B cell (primary cell): ENCODE data around the gene RNF175. TPM values are rescaled to one million over a fixed set of nuclear protein-coding genes. Genes with fewer than 3 reads are reported as not detected.

ENCODE experiments used
- ATAC-seq: fragments of 200-7000 bp; cut with Tn5 transposase; one replicate; pipeline ENCODE4 v1.10.0; 2021; ENCODE audit warnings: low read depth, mild to moderate bottlenecking, moderate number of reproducible peaks, moderate library complexity
- CTCF ChIA-PET: fragments of 350-600 bp; sonication (Branson Sonifier 250); formaldehyde crosslinking; loops from one replicate; lab custom pipeline; 2021; ENCODE audit warnings: antibody characterized with exemption, inconsistent platforms; lab: Charles Lee
- POLR2A ChIA-PET: fragments of 350-600 bp; sonication (Branson Sonifier 250); formaldehyde crosslinking; loops from one replicate; lab custom pipeline; 2021; ENCODE audit warnings: antibody characterized with exemption; lab: Charles Lee
- DNase-seq: peaks from one replicate; pipeline ENCODE4 v3.0.0; 2013
- H2AFZ ChIP-seq: 2 replicates; pipeline ENCODE4 v1.6.1; 2012; ENCODE audit warnings: mild to moderate bottlenecking, low read depth, low read length; ENCODE audit not compliant: insufficient read depth, poor library complexity, severe bottlenecking
- H3K27ac ChIP-seq, 2 donors: 1 replicate in 1 of 2; 2 replicates in 1 of 2; pipeline ENCODE4 v1.5.1; 2012 to 2013; ENCODE audit warnings: low read length in 2 of 2, mild to moderate bottlenecking in 2 of 2, moderate library complexity in 1 of 2
- H3K27me3 ChIP-seq, 4 experiments: fragments of 200-600 bp in 1 of 4; sonication (generic) in 1 of 4; replicated peaks in 1 of 4; 1 replicate in 2 of 4; 2 replicates in 2 of 4; pipeline versions ENCODE4 v1.6.1 to v1.7.0; 2013 to 2016; ENCODE audit warnings: low read length in 3 of 4, mild to moderate bottlenecking in 2 of 4, mixed read lengths in 1 of 4, moderate library complexity in 1 of 4; ENCODE audit not compliant: insufficient read depth in 4 of 4, control insufficient read depth in 3 of 4; ENCODE audit errors: control extremely low read depth in 1 of 4
- H3K36me3 ChIP-seq, 2 experiments: replicated peaks in 1 of 2; 1 replicate in 1 of 2; 2 replicates in 1 of 2; pipeline versions ENCODE4 v1.6.1 to v1.7.1; 2013; ENCODE audit warnings: low read length in 1 of 2; ENCODE audit not compliant: insufficient read depth in 2 of 2, control insufficient read depth in 1 of 2; ENCODE audit errors: control extremely low read depth in 1 of 2, extremely low read depth in 1 of 2
- H3K4me1 ChIP-seq, 2 donors: fragments of 200-600 bp in 1 of 2; sonication (generic) in 1 of 2; 1 replicate in 1 of 2; 2 replicates in 1 of 2; pipeline versions ENCODE4 v1.5.1 to v1.6.1; 2013 to 2017; ENCODE audit warnings: low read length in 2 of 2; ENCODE audit not compliant: control insufficient read depth in 2 of 2, insufficient read depth in 2 of 2
- H3K4me2 ChIP-seq: replicated peaks from 2 replicates; pipeline ENCODE3; 2012; ENCODE audit warnings: mild to moderate bottlenecking, low read depth, low read length; ENCODE audit not compliant: poor library complexity, severe bottlenecking
- H3K4me3 ChIP-seq, 5 experiments: fragments of 200-600 bp in 1 of 5; sonication (generic) in 1 of 5; 1 replicate in 3 of 5; 2 replicates in 2 of 5; pipeline versions ENCODE4 v1.5.1 to v1.7.0; 2011 to 2016; ENCODE audit warnings: low read length in 4 of 5, mild to moderate bottlenecking in 4 of 5, low read depth in 2 of 5, control low read depth in 1 of 5, moderate library complexity in 1 of 5; ENCODE audit not compliant: insufficient read depth in 1 of 5; ENCODE audit errors: control extremely low read depth in 1 of 5, extremely low read depth in 1 of 5
- H3K79me2 ChIP-seq: fragments of 200-600 bp; sonication (generic); one replicate; pipeline ENCODE4 v1.6.0; 2016; ENCODE audit warnings: low read length; ENCODE audit not compliant: control insufficient read depth, insufficient read depth
- H3K9ac ChIP-seq: fragments of 200-600 bp; sonication (generic); 2 replicates; pipeline ENCODE4 v1.6.1; 2017; ENCODE audit warnings: mild to moderate bottlenecking, low read length, moderate library complexity
- H3K9me3 ChIP-seq, 3 donors: one replicate each; pipeline versions ENCODE4 v1.6.1 to v1.7.1; 2013; ENCODE audit warnings: low read length in 2 of 3; ENCODE audit not compliant: control insufficient read depth in 2 of 3, insufficient read depth in 1 of 3; ENCODE audit errors: control extremely low read depth in 1 of 3
- H4K20me1 ChIP-seq: 2 replicates; pipeline ENCODE4 v1.6.0; 2012; ENCODE audit warnings: mild to moderate bottlenecking, low read length; ENCODE audit not compliant: insufficient read depth, control insufficient read depth, poor library complexity, severe bottlenecking
- H3K27ac Mint-ChIP-seq: one replicate; pipeline ENCODE4 v1.8.0; 2021; ENCODE audit warnings: mixed read lengths
- H3K27me3 Mint-ChIP-seq: one replicate; pipeline ENCODE4 v1.8.0; 2021; ENCODE audit warnings: mixed read lengths
- H3K4me1 Mint-ChIP-seq: one replicate; pipeline ENCODE4 v1.8.0; 2021; ENCODE audit warnings: mixed read lengths
- H3K4me3 Mint-ChIP-seq: one replicate; pipeline ENCODE4 v1.8.0; 2021; ENCODE audit warnings: mixed read lengths
- H3K9me3 Mint-ChIP-seq: one replicate; pipeline ENCODE4 v1.8.0; 2022; ENCODE audit warnings: mixed read lengths; ENCODE audit not compliant: insufficient read depth
- EZH2 ChIP-seq: IDR thresholded peaks from 2 replicates; pipeline ENCODE4 v1.6.1; 2012; ENCODE audit warnings: borderline replicate concordance, low read depth, mild to moderate bottlenecking, moderate library complexity, low read length; ENCODE audit not compliant: insufficient read depth, poor library complexity, severe bottlenecking
- WGBS: methylation state at CpG from one replicate; pipeline ENCODE4 v1.1.5; 2013; ENCODE audit warnings: missing lambda C conversion rate; ENCODE audit not compliant: insufficient coverage; 5-methylcytosine and 5-hydroxymethylcytosine counted together
- intact Hi-C: fragments of 100-400 bp; cut with micrococcal nuclease; formaldehyde crosslinking; loops from one replicate; pipeline ENCODE4 v1.10.0; 2022
- polyA plus RNA-seq: library from polyadenylated mRNA; depleted of rRNA; stranded (reverse); fragments of >200 nt; gene quantifications from 2 replicates; pipeline ENCODE4 v1.2.3, GENCODE V29; 2012
- total RNA-seq, 2 donors: library from RNA; stranded (reverse); fragments of 120-200 nt in 1 of 2; gene quantifications; 1 replicate in 1 of 2; 2 replicates in 1 of 2; pipeline versions ENCODE4 v1.2.3 to v1.2.4, GENCODE V29; 2013 to 2022
- TF ChIP-seq, protein P1 (sequence below): fragments of 200-600 bp; IDR thresholded peaks from one replicate; pipeline ENCODE4 v1.8.0; 2022; ENCODE audit warnings: antibody characterized with exemption, mild to moderate bottlenecking

The RNF175 gene
- total and polyA plus RNA-seq, 2 donors (not counting 1 experiment from before 2014, with no cell fraction given) = not detected

DNA sequence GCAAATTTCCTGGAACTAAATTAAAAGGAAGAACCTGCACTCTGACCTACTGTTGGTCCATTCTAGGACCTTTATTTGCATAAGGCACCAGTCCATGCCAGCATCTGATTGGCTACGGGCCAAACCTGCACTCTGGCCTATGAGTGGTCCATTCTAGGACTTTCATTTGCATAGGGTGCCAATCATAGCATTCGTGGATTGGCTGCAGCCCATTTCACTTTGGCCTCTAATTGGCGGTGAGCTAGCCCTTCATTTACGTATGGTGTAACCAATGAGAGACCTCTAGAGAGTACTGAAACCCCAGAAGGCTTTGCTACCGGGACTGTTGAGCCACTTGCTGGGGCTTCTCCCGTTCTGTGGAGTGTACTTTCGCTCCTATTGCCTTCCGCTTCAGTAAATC, 6.1 kb upstream of the RNF175 start:
- Mint-ChIP-seq H3K27ac (no peak overlapping the region), H3K27me3 (peaks cover 35% of the 10 kb centered on the region), H3K9me3 (peaks cover 2% of the 10 kb centered on the region), H3K4me3 (no peak overlapping the region), H3K4me1 (no peaks in the 10 kb centered on the region)
- TF ChIP-seq EZH2 = no peak
- TF ChIP-seq, protein P1, sequence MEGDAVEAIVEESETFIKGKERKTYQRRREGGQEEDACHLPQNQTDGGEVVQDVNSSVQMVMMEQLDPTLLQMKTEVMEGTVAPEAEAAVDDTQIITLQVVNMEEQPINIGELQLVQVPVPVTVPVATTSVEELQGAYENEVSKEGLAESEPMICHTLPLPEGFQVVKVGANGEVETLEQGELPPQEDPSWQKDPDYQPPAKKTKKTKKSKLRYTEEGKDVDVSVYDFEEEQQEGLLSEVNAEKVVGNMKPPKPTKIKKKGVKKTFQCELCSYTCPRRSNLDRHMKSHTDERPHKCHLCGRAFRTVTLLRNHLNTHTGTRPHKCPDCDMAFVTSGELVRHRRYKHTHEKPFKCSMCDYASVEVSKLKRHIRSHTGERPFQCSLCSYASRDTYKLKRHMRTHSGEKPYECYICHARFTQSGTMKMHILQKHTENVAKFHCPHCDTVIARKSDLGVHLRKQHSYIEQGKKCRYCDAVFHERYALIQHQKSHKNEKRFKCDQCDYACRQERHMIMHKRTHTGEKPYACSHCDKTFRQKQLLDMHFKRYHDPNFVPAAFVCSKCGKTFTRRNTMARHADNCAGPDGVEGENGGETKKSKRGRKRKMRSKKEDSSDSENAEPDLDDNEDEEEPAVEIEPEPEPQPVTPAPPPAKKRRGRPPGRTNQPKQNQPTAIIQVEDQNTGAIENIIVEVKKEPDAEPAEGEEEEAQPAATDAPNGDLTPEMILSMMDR = no peak
- Histone ChIP-seq H3K79me2 (no peaks in the 10 kb centered on the region), H3K4me1 (no peaks in the 10 kb centered on the region), H3K4me3 (no peak overlapping the region), H3K9ac (no peak overlapping the region), H3K36me3 (no peaks in the 10 kb centered on the region), H2AFZ (no peak overlapping the region), H4K20me1 (no peaks in the 10 kb centered on the region), H3K27me3 (peaks cover 0 to 24% (median 6%) of the 10 kb centered on the region in 4 experiments), H3K4me2 (no peak overlapping the region), H3K9me3 (peaks cover 0 to 2% (median 0%) of the 10 kb centered on the region in 3 donors), H3K27ac (no peak overlapping the region)
- CTCF ChIA-PET = no interaction called here
- WGBS = 85% methylated on average over 7 of the region's 8 CpGs
- POLR2A ChIA-PET = no interaction called here
- ATAC-seq (no peak), DNase-seq (no peak)
- intact Hi-C loops = no loop called here

GRCh38 chr4:153764601-153765368, 5.0 kb upstream of the RNF175 start:
- no peaks in the 10 kb centered on the region for H3K36me3 ChIP-seq
- Mint-ChIP-seq H3K9me3 (peaks cover 2% of the 10 kb centered on the region), H3K27me3 (peaks cover 38% of the 10 kb centered on the region), H3K27ac (no peak overlapping the region), H3K4me3 (no peak overlapping the region), H3K4me1 (no peaks in the 10 kb centered on the region)
- TF ChIP-seq EZH2 = no peak
- TF ChIP-seq, protein P1 = no peak
- H3K4me1 ChIP-seq = peaks cover 0 to 6% of the 10 kb centered on the region in 2 donors
- ChIA-PET POLR2A (no interaction called here), CTCF (interaction anchor here (0.8 to 1.2 kb wide), 2 partner anchors 14 to 23 kb away, joined by 3 read pairs; no protein-coding TSS in a partner anchor)
- H3K9ac ChIP-seq = no peak overlapping the region
- no peak overlapping the region for H3K27ac ChIP-seq
- DNase-seq = no peak
- intact Hi-C loops = no loop called here
- no peak overlapping the region for H2AFZ ChIP-seq
- H4K20me1 ChIP-seq = no peaks in the 10 kb centered on the region
- no peak overlapping the region for H3K4me3 ChIP-seq
- H3K79me2 ChIP-seq = no peaks in the 10 kb centered on the region
- H3K4me2 ChIP-seq = no peak overlapping the region
- 94% methylated on average over 4 of the region's 5 CpGs for WGBS
- H3K9me3 ChIP-seq = peaks cover 0 to 2% (median 0%) of the 10 kb centered on the region in 3 donors
- no peak for ATAC-seq
- peaks cover 0 to 35% (median 14%) of the 10 kb centered on the region in 4 experiments for H3K27me3 ChIP-seq
